GM10266 (cell line): ENCODE data around the gene ATP8B3.
A peak's percentile ranks its signal among the peaks of the same experiment; 100 is the strongest.

ENCODE experiments used
- DNase-seq: peaks from one replicate; pipeline ENCODE4 v3.0.0; 2012; ENCODE audit errors: extremely low spot score
- TF ChIP-seq, protein P1 (sequence below): IDR thresholded peaks from 2 replicates; pipeline ENCODE4 v1.5.1; 2012; ENCODE audit warnings: mild to moderate bottlenecking, low read depth; ENCODE audit not compliant: control insufficient read depth, insufficient read depth; ENCODE audit errors: missing control alignments

Gene ATP8B3

DNA sequence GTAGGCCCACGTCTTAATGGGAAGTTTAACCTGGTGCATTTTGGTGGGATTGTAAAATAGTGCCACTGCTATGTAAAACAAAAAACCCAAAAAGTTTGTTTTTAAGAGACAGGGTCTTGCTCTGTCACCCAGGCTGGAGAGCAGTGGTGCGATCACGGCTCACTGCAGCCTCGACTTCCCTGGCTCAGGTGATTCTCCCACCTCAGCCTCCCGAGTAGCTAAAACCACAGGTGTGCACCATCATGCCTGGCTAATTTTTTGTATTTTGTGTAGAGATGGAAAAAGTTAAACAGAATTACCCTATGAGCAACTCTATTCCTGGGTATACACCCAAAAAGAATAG lies 37.0 kb upstream of the ATP8B3 start:
- TF ChIP-seq, protein P1, sequence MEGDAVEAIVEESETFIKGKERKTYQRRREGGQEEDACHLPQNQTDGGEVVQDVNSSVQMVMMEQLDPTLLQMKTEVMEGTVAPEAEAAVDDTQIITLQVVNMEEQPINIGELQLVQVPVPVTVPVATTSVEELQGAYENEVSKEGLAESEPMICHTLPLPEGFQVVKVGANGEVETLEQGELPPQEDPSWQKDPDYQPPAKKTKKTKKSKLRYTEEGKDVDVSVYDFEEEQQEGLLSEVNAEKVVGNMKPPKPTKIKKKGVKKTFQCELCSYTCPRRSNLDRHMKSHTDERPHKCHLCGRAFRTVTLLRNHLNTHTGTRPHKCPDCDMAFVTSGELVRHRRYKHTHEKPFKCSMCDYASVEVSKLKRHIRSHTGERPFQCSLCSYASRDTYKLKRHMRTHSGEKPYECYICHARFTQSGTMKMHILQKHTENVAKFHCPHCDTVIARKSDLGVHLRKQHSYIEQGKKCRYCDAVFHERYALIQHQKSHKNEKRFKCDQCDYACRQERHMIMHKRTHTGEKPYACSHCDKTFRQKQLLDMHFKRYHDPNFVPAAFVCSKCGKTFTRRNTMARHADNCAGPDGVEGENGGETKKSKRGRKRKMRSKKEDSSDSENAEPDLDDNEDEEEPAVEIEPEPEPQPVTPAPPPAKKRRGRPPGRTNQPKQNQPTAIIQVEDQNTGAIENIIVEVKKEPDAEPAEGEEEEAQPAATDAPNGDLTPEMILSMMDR, result no peak
- no peak for DNase-seq

DNA sequence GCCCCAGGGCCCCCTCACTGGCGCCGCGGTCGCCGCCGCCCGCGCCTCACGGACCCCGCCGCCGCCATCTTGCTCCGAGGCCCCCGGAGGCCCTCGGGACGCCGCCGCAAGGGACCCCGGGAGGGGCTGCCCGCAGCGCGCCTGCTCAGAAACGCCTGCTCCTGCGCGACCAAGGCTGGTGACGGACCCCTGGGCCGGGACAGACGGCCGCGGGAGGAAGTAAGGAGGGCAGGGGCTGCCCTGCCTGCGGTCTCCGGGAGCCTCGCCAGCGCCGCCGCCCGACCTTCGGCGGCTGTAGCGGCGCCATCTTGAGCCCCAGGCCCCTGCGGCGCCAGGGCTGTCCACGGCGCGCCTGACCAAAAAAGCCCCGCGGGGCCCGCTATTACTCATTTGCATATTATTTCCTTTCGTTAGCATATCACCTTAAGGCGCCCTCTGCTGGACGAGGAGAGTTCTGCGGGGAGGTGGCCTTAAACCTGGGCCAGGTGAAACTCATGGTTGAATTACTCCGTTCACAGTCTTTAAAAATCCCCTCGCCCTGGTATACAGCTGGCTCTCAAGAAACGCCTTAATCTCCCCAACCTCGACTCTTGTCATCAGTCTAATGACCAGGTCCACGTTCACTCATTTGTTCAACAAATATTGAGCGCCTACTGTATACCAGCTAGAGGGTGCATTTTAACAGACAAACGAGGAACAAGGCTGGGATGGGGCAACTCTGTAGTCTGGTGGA lies 36.5 kb upstream of the ATP8B3 start, which contains the start of gene REXO1:
Gene REXO1, minus strand, starts transcription at position 85 of the 733 bp plus-strand sequence. CDS start 125 bp downstream, outside the sequence.
- TF ChIP-seq, protein P1, result peak; percentile 94
- peak; percentile 97 for DNase-seq

DNA sequence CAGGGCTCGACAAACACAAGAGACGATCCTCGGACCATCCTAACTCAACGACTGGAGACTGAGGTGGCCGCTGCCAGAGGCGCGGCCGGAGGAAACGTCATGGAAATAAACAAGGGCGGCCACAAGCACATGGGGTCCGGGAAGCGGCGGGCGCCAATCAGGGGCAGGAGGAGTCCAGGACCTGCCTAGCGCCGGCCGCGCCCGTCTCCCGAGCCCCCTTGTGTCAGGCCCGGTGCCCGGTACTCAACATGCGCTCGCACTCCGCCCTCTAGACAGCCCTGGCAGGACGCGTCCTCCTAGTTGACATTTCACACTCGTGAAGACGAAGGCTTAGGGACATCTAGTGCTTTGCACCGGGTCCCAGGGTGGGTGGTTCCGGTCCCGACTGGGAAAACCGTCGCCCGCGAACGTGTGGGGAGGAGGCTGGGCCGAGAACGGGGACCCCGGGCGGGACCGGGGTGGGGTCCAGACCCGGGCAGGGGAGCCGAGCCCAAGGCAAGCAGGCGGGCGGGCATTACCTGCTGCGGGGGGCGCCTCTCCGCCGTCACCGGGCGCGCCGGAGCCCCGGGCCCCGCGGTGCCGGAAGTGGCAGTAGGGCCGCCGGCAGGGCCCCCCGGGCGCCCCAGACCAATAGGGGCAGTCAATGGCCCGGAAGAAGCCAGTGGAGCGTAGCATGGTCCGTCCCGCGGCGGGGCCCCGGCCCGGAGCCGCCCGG lies 35.8 kb upstream of the ATP8B3 start:
- TF ChIP-seq, protein P1, result no peak
- peak; percentile 54 for DNase-seq

DNA sequence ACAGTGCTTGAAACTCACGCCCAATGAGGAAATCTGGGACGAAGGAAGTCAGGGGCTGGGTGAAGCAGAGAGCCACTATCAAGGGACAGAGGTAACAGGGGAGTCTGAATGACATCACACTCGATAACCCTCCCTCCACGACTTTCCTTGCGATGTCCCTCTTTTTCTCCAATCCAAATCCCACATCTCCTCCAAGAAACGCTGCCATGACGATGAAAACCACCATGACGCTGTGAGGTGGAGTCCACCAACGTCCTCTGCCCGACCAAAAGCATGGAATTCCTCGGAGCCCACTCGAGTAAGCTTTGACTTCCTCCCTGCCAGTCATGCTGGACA lies 35.2 kb upstream of the ATP8B3 start:
- TF ChIP-seq, protein P1, result no peak
- no peak for DNase-seq

DNA sequence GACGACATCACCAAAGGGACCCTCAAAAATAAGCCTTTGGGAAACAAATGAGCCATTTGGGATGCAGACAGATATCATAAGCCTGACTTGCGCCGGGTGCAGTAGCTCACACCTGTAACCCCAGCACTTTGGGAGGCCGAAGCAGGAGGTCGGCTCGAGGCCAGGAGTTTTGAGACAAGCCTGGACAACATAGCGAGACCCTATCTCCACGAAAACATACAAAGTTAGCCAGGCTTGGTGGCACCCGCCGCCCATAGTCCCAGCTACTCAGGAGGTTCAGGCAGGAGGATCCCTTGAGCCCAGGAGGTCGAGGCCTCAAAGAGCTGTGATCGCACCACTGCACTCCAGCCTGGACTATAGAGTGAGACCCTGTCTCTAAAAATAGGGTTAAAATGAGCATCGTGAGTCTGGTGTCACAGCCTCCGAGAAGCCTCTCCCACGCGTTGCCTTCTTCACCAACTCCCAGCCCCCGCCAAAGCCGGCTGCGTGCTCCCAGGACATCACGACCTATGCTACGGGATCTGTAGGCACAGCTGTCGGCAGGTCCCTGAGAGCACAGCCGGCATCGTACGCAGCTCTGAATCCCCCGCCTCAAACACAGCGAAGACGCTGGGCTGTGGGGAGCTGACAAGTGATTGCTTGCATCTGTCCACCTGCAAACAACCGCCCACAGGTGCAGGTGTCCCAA lies 34.6 kb upstream of the ATP8B3 start:
- TF ChIP-seq, protein P1, result no peak
- DNase-seq, result no peak

DNA sequence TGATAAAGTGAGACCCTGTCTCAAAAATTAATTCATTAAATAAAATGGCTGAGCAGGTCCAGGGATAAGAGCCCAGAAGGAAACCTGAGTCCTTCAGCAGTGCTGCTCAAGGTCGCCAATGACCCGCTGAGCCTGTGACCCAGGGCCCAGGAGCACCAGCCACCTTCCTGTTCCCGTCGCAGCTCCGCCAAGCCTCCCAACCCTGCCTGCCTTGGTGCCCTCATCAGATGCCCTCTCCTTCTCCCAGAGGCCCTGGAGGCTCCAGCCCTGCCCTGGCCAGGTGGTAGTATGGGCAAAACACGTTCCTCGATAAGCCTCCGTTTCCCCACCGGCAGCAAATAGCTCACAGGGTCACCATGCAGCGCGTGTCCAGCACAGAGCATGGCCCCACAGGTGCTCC lies 33.6 kb upstream of the ATP8B3 start:
- TF ChIP-seq, protein P1, result no peak
- DNase-seq, result no peak
